Right kidney (tissue), 1 donor: Measurements from ENCODE around the gene COQ9.

Experiments used
- DNase-seq: peaks from one replicate; pipeline ENCODE4 v3.0.0-alpha.2; 2016

The COQ9 gene

GRCh38 chr16:57471852-57472664 lies 24.8 kb downstream of the COQ9 start:
- no peak for DNase-seq

- DNase-seq, result no peak
These were observed 25.4 kb downstream of the COQ9 start for GRCh38 chr16:57472665-57473060.

- DNase-seq, result no peak
These were observed 26.0 kb downstream of the COQ9 start for GRCh38 chr16:57473176-57473840.

DNA sequence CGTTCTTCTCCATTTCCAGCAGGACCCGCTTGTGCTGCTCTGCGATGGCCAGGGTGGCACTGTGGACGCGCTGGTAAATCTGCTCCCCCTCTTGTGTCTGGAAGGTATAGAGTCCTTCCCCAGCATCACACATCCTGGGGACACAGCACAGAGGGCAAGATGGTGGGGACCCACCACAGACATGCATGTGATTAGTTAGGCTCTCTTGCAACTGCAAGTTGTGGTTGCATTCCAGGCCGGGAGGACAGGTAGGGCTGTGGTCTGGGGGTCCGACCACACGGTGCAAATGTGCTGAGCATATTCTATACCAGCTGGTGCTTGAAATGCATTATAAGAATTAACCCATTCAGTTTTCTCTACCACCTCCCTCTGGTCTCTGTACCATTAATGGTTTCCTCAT lies 26.6 kb downstream of the COQ9 start:
- no peak for DNase-seq

DNA sequence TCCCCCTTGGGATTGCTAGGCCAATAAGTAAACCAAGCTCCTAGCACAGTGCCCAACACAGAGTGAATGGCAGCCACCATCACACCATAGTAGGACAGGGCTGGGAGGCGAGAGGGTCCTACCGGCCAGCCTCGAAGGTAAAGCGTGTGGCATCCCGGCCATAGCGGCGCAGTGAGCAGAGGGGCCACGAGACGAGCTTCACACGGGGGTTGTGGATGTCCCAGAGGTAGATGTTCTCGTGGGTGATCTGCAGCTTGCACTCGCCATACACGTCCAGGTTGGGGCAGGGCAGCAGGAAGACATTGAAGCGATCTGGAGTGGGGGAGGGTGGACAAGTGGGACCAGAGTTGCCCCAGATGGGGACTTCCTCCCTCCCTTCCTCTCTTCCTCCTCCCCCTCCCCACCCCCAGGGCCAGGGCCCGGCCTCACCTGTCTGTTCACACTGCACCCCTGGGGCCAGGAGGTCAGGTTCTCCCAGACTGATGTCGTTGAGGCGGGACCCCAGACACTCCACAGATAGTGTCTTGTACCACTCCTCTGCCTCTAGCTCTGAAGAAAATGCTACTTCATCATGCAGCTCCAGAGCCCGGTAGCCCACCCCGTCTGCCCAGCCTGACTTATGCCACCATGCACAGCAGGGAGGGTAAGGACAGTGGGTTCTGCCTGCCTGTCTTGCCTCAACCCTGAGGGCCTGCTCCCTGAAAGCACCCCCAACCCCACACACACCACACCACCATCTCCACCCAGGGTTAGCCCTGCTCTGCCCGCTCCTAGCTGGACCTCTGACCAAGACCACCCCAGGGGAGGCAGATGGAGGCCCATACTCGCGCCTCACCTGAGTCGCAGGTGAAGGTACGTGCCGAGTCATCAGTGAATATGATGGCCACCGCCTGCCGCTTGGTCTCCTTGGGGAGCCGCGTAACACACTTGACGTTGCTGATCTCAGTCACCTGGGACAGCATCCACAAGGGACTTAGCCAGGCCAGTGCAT lies 27.7 kb downstream of the COQ9 start:
- DNase-seq, result no peak

DNA sequence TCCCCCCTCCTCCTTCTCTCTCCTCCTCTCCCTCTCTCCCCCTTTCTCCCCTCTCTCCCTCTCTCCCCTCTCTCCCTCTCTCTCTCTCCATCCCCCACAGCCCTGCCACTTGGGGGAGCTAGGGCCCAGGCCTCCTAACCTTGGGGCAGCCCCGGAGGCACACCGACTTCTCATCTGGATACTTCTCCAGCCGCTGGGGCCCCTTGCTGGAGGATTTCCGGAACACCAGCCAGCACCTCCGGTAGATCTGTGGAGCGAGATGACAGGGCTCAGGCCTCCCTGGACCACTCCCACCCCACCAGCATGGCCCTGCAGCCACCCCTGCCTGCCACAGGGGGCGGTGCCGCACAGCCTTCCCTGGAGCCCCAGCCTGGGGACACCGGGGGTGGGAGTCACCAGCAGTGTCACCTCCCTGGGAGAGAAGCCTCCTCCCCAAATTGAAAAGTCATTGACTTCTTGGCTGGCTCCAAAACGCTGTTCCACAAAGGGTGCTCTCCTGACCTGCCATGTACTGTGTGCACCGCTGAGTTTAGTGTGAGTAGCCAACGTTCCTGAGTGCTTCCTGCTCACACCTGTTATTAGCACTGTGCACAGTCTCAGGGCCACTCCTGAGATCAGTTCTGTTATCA lies 28.5 kb downstream of the COQ9 start:
- DNase-seq, result peak; percentile 73

- DNase-seq, result no peak
These were observed 29.5 kb downstream of the COQ9 start for GRCh38 chr16:57476546-57477410.

GRCh38 chr16:57477531-57478202 lies 30.4 kb downstream of the COQ9 start:
- DNase-seq, result no peak

DNA sequence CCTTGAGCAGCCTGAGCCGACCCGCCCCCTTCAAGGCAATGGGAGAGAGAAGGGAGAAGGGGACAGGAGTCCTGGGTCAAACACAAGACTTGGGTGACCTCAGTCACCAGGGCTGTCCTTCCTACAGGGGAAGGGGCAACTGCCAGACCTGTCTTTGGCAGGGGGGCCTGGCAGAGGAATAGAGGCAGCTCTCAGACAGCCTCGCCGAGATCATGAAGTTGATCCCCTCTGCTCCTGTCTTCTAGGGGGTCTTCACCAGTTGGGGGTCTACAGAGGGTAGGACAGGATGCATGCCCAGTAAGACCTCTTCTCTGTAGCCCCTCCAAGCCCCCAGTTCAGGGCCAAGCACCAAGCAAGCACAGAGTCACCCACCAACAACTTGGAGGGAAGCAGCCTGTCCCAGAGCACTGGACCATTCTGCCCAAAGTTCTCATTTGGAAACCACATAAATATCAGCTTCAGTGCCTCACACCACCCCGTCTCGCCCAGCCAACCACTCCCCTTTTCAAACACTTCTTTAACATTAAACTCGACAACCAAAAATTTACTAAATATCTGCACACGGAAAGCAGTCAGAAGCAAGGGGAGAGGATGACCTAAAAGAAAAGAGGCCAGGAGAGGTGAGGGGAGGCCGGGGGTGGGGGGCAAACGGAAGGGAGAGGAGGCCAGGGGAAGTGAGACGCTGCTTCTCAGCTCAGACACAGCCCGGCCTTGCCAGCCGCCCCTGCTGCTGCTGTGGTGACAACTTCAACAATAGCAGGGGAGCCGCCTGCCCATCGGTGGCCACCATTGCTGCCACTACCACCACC lies 31.3 kb downstream of the COQ9 start:
- DNase-seq, result no peak

DNA sequence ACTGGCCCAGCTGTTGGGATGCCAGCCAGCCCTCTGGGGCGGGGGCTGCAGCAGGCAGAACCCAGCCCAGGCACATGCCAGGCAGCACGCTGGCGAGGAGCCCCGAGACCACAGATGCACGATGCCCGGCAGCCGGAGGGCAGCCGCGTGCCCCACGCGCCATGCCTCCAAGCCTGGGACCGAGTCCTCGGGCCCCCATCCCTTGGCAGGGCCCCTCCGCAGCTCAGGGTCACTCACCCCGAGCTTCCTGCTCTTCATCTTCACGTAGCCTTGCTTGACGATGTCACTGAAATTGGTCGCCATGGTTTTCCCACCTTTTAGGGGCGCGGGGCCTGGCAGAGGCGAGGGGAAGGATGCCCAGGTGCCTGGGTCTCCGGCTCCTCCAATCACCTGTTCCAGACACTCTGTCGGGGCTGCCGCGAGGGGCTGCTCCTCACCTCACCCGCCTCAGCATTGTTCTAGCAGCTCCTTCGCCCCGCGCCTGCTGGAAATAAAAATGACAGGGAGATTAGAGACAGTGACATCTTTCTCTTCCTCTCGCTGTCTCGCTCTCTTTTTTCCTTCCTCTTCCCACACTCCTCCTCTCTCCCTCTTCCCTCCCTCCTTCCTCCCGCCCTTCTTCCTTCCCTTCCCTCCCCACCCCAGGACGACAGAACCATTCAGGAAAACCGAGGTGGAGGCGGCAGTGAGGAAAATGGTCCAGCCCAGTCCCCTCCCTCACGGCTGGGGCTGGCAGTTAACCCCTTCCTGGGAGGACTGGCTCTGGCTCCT lies 32.1 kb downstream of the COQ9 start:
- DNase-seq, result no peak

DNA sequence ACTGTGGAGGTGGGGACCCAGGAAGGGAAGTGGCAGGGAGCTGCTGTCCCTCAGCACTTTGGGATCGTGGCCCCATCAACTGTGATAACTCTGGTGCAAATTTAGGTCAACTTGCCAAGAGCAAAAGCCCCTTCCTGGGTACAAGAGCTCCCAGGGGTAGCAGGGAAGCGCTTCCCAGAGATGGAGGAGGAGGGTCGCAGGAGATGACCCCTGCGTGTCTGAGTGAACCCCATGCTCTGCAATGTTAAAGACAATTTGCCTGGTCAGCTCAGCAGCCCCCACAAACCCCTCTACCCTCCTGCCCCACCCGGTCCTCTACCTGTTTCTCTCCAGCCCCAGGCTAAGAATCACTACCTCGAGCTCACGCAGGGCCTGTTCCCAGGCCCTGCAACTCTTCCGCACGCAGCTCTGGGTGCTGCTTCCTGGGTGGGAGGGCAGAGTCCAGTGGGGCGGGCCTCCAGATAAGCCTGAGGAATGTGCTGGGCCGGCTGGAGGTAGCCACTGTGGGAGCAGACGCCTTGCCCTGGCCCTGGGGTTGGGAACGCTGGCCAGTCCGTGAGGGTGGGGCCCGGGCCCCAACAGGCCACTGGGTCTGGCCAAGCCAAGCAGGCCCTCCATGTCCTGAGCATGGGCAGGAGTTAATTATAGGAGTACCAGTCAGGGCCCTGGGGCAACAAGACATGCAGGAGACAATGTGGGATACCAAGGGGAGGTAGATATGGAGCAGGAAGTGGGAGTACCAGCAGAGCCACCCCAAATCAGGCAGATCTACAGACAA lies 32.9 kb downstream of the COQ9 start:
- no peak for DNase-seq

GRCh38 chr16:57480754-57481230 lies 33.5 kb downstream of the COQ9 start:
- no peak for DNase-seq

DNA sequence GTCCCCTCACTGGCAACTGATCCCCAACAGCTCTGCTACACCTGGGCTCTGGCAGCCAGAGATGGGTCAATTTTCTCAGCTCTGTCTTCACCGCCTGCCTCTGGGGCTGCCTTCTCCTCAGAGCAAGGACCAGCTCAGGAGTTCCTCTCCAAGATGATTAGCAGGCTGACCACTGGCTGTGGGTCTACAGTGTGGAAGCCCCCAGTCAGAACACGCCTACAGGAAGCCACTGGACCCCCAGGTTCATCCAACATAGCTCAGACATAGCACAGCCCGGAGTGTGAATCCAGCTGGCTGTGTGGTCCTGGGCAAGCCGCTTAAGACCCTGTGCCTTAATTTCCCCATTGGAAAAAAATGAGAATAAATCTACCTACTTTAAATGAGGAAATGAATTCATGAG lies 34.1 kb downstream of the COQ9 start:
- no peak for DNase-seq

DNA sequence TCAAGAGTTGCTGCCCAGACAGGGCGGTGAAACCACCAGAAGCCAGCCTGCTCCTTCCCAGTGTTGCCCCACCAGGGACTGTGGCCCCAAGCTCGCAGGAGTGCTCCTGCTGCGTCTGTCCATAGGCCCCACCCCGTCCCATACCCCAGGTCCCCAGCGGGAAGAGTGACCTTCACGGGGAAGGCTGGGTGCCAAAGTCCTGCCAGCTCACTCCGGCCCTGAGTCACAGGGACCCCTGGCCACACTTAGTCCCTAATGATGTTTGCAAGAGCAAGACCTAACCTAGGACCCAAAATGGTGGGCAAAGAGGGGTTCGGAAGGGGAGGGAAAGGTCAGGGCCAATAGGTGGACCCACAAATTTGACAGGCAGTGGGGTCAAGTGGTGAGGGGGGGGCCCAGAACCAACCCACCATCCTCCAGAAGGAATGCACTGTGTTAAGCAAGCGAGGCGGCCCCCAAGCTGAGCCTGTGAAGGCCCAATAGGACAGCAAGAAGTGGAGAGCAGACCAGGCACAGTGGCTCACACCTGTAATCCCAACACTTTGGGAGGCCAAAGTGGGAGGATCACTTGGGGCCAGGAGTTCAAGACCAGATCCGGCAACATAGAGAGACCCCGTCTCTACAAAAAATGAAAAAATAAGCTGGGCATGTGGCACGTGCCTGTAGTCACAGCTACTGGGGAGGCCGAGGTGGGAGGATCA lies 35.7 kb downstream of the COQ9 start:
- no peak for DNase-seq

GRCh38 chr16:57483725-57484514 lies 36.6 kb downstream of the COQ9 start:
- no peak for DNase-seq

DNA sequence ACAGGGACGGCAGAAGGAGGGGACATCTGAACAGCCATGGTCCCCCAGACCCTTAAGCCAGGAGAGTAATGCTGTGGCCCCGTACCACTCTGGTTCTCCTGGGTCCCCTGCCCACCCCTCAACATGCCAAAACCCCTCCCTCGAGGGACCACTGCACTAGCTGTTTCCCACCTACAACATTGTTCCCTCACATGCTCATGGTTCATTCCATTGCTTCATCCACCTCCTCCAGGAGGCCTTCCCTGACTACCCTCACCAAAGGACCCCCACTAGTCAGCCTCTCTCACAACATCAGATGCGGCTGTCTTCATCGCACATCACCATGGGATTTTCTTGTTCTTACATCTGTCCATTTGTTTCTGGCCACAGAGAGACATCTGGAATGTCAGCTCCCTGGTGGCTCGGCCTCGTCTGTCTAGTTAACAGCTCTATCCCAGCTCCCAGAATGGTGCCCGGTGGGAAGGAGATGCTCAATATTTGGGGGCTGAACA lies 37.3 kb downstream of the COQ9 start:
- DNase-seq, result no peak
